GM18517 (cell line): ENCODE data around the gene DPH3.
"Not testable (repeated sequence)": the region's sequence is repeated elsewhere in the genome, so short reads cannot be mapped to it uniquely, and the experiment has no call there.

Experiments used
- ATAC-seq: cut with Tn5 transposase; IDR thresholded peaks from one replicate; pipeline ENCODE4 v1.9.1; 2021; ENCODE audit warnings: mild to moderate bottlenecking, moderate library complexity; ENCODE audit not compliant: unreplicated experiment

Gene DPH3

GRCh38 chr3:16264708-16265454, at the start of gene DPH3, which contains the start of gene OXNAD1:
Gene DPH3, minus strand, starts transcription at chr3:16264943. Its CDS starts 67 bp downstream, at chr3:16264876.
Gene OXNAD1, plus strand, starts transcription at chr3:16265212. Its CDS starts 5,741 bp downstream, at chr3:16270953.
- ATAC-seq = peak; percentile 96

GRCh38 chr3:16313886-16314645, 49.3 kb upstream of the DPH3 start:
- no peak for ATAC-seq

DNA sequence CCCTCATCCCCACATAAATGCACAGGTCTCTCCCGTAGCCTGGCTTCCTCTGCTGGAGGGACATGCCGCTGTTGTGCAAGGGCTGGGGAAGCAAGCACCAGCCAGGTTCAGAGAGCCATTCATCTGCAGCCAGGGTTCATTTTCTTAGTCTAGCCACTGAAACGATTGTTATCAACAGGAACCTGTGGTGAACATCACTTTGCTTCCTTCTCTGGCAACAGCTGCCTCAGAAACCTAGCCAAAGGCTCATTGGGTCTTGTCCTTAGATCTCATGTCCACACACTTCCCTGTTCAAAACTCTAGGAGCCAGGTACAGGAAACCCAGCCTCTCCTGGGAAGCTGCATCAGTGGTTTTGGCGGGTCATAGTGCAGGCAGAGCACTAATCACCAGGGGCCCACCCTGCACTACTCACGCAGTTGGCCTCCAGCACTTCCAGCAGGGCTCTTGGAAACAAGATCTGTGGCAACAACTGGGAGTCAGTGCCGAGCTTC, 47.3 kb upstream of the DPH3 start:
- ATAC-seq = peak; percentile 44

DNA sequence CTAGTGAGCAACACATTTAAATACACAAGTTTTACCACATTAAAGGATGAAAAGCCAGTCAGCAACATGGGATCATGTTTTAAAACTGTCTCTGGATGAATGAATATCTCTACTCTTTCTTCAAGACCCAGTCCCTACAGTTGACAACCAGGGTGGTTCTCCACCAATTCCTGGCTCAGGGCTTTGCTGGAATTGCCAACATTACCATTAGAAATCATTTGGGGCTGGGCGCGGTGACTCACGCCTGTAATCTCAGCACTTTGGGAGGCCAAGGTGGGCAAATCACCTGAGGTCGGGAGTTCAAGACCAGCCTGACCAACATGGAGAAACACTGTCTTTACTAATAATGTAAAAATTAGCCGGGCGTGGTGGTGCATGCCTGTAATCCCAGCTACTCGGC, 45.7 kb upstream of the DPH3 start:
- not testable (repeated sequence) for ATAC-seq

DNA sequence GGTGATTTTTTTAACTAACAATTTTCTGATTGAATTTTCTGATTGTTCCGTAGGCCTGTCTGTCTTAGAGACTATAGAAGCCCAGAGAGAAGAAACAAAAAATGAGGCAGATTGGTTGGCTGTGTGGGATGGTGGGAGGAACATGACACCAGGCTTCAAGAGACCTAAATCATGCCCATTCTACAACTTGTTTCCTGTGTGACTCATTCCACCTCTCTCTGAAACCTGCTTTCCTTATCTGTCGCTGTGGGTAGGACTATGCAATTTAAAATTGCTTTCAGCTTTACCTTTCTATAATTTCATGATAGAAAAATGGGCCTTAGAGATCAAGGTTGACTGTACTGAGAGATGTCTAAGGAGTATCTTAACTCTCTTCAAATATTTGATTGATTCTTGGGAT, 44.8 kb upstream of the DPH3 start:
- ATAC-seq = peak; percentile 96

GRCh38 chr3:16308727-16309126, 44.0 kb upstream of the DPH3 start:
- ATAC-seq = no peak

DNA sequence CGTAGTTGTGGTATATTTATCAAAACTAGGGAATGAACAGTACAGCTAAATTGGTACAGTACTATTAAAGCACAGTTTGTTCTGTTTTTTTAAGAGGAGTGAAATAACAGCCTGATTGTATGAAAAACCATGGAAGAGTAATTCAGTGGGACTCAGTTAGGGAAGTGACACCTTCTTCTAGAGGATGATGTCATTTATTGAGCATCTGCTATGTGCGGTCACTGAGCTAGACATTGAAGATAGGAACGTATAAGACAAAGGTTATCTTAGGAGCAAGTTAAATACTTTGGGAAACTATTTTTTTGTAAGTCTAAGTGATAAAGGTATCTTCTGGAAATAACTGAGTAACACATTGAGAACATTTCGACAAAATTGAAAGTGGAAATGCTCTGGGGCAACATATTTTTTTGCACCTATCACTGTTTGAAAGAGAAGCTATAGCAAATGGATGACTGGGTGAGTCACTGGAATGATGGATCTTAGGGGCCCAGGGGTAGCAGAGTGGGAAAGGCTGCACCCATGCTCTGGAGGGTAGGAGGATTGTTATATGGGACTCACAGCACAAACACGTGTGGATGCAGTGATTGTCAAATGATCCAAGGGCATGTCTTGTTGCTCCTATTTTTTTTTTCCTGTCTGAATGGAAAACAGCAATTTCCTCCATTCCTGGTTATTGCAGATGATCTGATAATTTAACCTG, 43.2 kb upstream of the DPH3 start:
- ATAC-seq = no peak

DNA sequence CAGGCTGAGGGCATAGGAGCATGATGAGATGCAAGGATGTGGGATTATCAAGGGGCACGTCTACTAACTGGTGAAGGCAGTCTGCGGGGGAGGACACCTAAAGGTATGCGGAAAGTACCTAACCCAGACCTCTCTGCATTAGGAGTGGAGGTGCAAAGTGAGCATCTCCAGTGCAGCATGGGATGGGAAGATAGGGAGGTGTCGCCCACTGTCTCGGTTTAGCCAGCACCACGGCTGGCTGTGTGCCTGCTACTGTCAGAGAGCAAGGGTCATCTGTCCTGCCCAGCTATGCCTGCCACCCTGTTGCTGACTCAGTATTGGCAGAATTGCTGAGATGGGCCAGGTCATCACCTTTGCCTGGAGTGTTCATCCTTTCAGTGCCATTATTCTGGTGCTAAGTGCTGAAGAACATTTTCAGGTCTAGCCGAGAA, 40.4 kb upstream of the DPH3 start:
- no peak for ATAC-seq

DNA sequence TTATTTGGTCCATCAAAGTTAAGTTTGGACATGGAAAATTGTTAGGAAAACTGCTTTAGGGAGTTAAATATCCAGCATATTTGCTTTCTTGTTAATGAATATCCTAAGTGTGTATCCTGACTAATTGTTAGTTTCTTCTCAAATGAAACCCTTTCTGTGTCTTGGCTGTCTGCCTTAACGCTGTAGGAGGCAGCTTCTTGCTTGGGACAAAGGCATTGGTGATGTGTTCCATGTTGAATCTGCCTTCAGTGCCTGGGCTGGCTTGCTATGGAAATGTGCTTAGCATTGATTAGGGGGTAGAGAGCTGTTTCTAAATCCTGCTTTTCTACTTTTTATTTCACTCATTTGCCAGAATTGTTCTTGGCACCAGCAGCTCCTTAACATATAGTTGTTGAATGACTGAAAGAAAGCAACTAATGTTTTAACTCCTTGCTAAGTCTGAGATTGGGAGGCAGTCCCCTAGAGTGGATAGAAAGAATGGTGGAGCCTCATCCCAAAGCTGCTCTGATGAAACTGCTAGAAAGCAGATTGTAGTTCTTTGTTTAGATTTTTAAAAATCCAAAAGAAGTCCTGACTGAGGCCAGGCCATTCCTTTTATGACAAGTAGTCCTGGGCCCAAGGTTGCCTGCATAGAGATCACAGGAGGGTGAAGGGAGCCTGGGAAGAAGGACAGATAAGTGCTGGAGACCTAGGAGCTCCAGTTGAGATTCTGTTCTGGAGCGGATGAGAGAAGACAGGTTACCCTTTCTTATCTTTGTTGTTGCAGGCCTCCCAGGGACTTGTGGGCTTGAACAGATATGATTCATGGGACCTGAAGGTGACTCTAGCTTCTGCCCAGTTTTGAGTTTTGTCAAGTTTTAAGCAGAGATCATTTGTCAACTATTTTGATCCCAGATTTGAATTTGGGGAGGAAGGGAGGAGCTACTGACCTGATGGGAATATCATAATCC, 39.6 kb upstream of the DPH3 start:
- ATAC-seq = no peak

GRCh38 chr3:16303037-16303575, 38.4 kb upstream of the DPH3 start:
- no peak for ATAC-seq

DNA sequence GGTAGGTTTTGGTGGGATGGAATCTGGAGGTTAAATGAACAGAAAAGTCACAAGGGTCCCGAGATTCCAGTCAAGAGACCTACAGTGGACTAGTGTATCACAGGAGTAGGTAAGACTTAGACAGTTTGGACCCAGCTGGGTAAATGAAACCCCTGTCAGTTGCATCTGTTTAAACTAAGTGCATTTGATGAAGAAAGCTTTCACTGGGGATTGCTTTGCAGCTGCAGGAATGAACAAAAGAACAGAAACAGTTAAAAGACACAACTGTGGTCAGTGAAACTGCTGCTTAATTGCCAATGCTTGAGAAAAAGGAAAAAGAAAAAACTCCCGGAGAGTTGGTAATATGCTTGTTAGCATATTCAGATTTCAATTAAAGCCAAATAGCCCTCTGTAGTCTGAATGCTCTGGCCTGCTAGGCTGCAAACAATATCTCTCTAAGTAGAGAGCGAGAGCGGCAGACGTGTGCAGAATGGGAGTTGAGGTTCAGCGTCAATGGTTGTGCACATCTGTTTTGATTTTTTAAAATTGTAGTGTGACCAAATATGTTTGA, 37.4 kb upstream of the DPH3 start:
- ATAC-seq = no peak

GRCh38 chr3:16301507-16301906, 36.8 kb upstream of the DPH3 start:
- no peak for ATAC-seq

GRCh38 chr3:16300881-16301359, 36.2 kb upstream of the DPH3 start:
- peak; percentile 60 for ATAC-seq

GRCh38 chr3:16300307-16300706, 35.6 kb upstream of the DPH3 start:
- no peak for ATAC-seq

DNA sequence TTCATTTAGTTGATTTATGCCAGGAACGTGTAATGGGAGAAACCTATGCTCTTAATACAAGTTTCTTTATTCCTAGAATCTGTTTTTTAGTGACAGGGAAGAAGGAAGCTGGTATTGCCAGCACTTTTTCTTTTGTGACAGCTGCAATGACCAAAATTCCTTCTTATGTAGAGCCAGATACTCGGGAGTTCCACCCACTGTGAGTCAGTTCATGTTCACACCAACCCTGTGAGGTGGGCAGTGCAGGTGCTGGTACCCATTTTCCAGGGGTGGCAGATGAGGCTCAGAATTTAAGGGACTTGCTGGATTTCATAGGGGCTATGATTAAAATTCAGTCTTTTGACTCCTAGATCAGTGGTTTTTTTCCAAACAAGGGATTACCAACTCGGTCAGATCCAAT, 35.0 kb upstream of the DPH3 start:
- no peak for ATAC-seq

- no peak for ATAC-seq
Observed at GRCh38 chr3:16298891-16299290, 34.1 kb upstream of the DPH3 start.

GRCh38 chr3:16297997-16298885, 33.5 kb upstream of the DPH3 start:
- no peak for ATAC-seq

GRCh38 chr3:16295298-16295890, 30.7 kb upstream of the DPH3 start:
- ATAC-seq = no peak
